HG02885 (cell line): ENCODE results near the gene SEC14L5.

Source experiments
- ATAC-seq: cut with Tn5 transposase; IDR thresholded peaks from one replicate; pipeline ENCODE4 v1.9.1; 2021; ENCODE audit warnings: mild to moderate bottlenecking; ENCODE audit not compliant: unreplicated experiment, poor library complexity

The SEC14L5 gene

GRCh38 chr16:5007256-5007655 lies 49.1 kb downstream of the SEC14L5 start:
- no peak for ATAC-seq

DNA sequence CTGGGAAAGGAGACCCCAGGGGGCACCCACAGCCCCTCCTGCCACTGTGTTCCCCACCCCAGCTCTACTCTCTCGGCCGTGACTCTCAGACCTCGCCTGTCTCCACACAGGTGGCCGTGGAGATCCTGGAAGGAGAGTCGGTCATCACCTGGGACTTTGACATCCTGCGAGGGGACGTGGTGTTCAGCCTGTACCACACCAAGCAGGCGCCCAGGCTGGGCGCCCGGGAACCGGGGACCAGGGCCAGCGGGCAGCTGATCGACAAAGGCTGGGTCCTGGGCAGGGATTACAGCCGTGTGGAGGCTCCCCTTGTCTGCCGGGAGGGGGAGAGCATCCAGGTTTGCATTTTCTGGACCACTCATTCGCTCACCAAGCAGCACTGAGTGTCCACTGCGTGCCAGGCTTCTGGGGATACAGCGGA lies 50.2 kb downstream of the SEC14L5 start:
- ATAC-seq, result no peak

- ATAC-seq, result no peak
Observed at GRCh38 chr16:5010576-5011329, 52.6 kb downstream of the SEC14L5 start.

- ATAC-seq, result no peak
Observed at GRCh38 chr16:5011637-5012036, 53.5 kb downstream of the SEC14L5 start.

DNA sequence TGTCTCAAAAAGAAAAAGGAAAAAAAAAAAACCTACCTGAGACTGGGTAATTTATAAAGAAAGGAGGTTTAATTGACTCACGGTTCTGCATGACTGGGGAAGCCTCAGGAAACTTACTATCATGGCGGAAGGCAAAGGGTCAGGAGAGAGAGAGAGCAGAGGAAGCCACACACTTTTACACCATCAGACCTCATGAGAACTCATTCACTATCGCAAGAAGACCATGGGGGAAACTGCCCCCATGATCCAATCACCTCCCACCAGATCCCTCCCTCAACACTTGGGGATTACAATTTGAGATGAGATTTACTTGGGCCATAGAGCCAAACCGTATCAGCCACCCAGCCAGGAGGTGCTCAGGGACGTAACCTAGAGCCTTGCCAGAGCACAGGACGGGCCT lies 54.8 kb downstream of the SEC14L5 start:
- no peak for ATAC-seq

- ATAC-seq, result no peak
Observed at GRCh38 chr16:5015351-5015750, 57.2 kb downstream of the SEC14L5 start.

DNA sequence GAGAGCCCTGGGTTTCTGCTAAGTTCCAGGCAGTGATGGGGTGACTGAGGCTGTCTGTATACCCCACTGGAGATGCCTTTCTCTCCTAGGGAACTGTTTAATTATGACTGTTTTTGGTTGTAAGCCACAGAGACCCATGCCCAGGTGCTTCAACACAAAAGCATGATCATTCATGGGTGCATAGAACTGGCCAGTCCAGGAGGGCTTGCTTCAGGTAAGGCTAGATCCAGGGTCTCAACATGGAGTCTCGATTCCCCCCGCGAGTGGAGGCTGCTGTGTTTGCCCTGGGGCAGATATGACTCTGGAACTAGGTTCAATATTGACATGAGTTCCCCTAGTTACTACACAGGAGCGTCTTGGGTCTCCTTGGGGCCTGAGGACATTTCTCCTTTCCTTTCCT lies 57.8 kb downstream of the SEC14L5 start:
- no peak for ATAC-seq

DNA sequence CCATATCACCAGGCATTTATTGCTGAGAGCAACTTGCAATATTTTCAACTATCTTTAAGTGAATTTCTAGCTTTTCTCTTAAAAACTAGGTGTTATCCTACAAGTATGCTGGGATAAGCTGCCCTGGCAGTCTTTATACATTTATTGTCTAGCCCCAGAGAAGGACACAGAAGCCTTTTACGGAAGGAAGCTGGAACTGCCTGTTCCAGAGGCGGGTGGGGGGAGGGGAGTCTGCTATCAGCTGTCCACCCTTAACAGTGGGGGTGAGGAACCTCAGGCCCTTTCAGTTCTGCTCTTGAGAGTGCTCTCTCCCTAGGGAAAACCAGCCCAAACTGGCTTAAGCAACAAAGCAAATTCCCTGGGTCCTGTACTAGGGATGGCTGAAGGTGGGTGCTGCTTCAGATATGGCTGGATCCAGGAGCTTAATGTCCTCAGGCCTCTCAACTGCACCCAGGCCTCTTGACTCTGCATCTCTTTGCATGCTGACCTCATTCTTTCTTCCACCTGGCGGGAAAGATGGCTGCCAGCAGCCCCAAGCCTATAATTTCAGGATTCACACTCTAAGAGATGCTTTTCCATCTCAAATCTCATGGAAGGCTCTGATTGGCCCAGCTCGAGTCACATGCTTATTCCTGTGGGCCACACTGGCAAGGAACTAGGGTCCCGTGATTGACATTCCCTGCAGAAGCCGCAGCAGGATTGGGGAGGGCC lies 59.0 kb downstream of the SEC14L5 start:
- ATAC-seq, result no peak

GRCh38 chr16:5017678-5017969 lies 59.5 kb downstream of the SEC14L5 start:
- no peak for ATAC-seq

DNA sequence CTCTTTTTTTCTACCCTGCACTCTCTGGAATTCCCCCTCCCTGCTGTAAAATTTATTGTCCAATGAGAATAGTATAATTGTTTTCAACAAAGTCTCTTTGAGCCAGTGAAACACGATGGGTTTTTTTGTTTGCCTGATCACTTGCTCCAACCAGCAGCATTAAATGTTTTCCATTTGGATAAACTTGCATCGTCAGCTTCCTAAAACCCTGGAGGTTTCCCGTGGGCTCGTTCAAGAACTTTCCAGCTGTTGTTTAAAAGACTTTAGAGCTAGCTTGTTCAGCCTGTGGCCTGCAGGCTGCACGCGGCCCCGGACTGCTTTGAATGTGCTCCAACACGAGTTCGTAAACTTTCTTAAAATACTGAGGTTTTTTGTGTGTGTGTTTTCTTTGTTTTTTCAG lies 60.7 kb downstream of the SEC14L5 start:
- ATAC-seq, result no peak

- ATAC-seq, result no peak
Observed at GRCh38 chr16:5019775-5020174, 61.6 kb downstream of the SEC14L5 start.

- ATAC-seq, result no peak
Observed at GRCh38 chr16:5020551-5020950, 62.4 kb downstream of the SEC14L5 start.

GRCh38 chr16:5022521-5022920 lies 64.4 kb downstream of the SEC14L5 start:
- no peak for ATAC-seq

DNA sequence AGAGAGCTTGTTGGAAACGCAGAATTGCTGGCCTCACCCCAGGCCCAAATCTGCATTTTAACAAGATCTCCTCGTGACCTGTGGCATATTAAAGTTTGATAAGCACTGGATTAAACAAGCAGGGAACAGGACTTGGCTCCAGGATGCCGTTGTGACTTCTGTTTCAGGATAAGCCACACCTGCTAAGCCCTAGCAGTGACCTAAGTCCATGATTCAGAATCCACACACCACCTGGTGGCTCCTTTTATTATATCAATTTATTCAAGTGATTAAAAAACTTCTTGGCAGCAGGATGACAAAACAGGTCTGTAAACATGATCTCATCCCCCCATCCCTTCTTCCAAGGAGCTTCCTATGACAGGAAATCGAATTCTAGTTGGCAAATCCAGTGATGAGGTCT lies 66.5 kb downstream of the SEC14L5 start:
- ATAC-seq, result no peak

DNA sequence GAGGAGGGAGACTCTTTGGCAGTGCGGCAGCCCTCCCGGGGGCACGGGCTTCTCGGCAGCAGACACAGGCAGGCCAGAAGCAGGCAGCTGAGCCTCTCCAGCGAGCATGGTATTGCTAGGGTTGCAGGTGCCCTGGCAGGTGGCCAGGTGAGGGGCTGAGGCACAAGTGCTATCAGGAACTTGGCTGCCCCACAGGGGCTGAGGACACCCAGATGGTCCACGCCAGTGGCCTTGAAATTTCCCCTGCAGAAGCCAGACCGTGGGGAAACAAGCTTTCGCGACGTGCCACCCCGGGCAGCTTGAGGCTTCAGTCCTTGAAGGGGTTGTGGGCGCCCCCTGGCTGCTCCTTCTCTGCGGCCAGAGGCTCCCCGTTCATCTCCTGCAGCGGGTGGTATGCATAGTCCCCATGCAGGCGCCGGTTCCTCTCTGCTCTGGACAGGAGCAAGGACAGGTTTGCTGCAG lies 67.1 kb downstream of the SEC14L5 start:
- no peak for ATAC-seq

DNA sequence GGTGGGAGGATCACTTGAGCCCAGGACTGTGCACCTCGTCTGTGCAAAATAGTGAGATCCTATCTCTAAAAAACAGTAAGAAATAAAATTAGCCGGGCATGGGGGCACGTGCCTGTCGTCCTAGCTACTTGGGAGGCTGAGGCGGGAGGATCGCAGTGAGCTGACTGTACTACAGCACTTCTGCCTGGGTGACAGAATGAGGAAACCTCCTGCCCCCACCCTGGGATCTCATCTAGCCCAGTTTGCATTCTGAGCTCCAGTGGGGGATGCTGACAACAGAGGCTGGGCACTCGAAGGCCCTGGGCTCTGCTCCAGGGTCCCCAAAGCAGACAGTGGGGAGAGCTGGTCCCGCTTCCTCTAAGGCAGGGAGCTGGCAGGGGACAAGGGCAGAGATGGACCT lies 68.5 kb downstream of the SEC14L5 start:
- ATAC-seq, result no peak

DNA sequence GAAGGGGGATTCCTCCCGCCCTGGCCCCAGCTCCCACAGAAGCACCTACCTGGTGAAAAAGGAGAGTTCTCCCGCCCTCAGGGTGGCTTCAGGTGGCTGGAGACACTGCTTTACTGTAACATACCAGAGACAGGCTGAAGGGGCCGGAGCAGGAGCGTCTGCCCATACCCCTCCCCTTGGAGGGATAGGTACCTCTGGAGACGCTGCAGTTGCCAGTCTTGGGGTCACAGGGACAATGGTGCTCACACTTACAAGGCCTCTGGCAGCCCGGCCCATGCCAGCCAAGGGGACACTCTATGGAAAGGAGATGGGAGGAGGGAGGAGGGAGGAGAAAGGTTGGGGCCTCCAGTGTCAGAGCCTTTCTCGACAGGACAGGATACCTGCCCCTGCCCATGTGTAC lies 69.0 kb downstream of the SEC14L5 start:
- ATAC-seq, result no peak

DNA sequence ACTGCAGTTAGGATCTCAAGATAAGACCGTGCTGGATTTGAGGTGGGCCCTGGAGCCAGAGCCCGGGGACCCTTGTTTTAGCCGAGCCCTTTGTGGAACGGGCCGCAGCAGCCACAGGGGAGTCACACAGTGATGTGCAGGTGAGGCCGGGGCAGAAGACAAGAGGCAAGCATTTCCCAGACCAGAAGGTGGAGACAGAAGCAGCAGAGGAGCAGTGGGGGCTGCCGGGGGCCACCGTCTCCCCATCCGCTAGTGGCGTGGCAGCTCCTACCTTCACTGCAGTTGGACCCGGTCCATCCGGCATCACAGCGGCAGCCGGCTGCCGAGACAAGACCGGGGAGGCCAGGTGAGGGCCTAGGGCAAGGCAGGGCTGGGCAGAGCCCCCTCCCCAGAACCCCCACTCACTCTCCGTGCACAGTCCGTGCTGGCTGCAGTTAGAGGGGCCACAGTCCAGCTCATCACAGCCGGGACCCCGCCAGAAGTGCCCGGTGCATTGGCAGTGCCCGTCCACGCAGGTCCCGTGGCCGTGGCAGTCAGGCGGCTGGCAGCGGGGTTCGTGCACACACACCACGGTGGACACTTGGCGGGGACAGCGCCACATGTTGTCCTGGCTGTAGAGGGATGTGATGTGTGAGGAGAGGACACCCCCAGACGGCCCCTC lies 69.6 kb downstream of the SEC14L5 start:
- no peak for ATAC-seq

DNA sequence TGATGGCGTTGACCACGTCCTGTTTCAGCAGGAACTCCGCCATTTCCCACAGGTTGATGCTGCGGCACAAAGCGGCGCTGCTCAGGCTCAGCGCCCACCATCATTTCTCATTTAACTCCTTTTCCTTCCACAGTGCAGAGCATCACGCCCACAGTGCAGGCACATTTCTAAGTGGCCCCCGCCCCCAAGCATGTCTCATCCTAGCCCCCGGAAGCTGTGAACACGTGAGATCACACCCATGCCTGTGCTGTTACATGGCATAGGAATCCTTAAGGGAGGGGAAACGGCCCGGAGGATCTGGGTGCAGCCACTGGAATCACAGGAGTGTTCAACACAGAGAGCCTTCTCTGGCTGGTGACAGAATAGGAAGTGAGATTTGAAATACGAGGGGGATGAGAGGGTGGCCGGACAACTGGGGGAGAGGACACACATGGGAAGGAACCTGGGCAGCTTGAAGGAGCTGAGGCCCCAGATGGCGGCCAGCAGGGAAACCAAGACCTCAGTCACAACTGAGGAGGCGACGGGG lies 70.9 kb downstream of the SEC14L5 start:
- ATAC-seq, result no peak

DNA sequence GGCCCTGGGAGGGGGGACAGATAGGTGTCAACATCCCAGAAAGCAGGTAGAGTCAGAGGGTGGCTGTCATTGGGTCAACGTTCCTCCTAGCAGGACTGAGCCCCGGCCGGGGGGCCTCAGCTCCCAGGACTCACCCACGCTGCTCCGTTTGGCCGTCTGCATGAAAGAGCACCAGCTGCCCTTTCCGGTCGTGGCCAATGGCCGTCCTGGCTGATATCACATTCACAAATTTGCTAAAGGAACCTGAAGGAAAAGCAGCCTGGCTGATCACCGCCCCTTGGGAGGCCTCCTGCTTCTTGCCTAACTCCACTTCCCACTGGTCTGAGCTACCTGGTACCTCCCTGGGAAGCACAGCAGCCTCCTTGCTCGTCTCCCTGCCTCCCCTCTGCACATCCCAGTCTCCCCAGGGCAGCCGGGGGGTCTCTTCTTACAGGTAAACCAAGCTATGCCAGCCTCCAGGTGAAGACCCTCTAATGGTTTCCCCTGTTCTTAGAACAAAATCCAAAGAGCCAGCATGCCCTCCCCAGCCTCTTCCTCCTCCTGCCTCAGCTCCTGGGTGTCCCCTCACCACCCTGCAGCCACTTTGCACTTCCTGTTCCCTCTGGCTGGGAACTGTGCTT lies 72.2 kb downstream of the SEC14L5 start:
- ATAC-seq, result no peak

DNA sequence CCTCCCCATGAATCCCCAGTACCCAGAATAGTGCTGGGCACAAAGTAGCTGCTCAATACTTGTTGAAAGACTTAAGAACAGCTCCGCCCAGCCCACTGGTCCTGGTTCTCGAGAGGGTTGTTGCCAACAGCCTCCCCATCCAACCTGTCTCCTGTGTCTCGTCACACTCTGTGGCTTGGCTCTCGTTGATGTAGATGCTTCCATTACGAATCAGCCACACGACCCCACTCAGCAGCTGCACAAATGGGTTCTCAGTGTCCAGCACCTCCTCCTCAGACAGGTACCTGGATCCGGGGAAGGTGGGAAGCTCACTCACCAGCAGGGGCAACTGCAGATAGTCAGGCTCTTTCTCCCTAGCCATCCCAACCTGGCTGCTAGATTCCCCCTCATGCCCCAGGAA lies 73.5 kb downstream of the SEC14L5 start:
- ATAC-seq, result no peak
